SH-SY5Y (cell line): ENCODE data around the gene MMP15.

Experiments used
- GATA2 ChIP-seq: IDR thresholded peaks from 2 replicates; pipeline ENCODE4 v1.6.1; 2011; ENCODE audit warnings: mild to moderate bottlenecking, low read depth, low read length
- GATA3 ChIP-seq: IDR thresholded peaks from 2 replicates; pipeline ENCODE4 v1.6.1; 2011; ENCODE audit warnings: low read depth, mild to moderate bottlenecking, low read length, moderate library complexity

- TF ChIP-seq GATA3 (no peak), GATA2 (no peak)
These were observed 18.1 kb downstream of the MMP15 start for GRCh38 chr16:58043571-58044155.
